Fibroblast of lung (primary cell): ENCODE data around the gene GZMH. TPM values are rescaled to one million over a fixed set of nuclear protein-coding genes. Genes with fewer than 3 reads are reported as not detected.
"Not testable (repeated sequence)": the region's sequence is repeated elsewhere in the genome, so short reads cannot be mapped to it uniquely, and the experiment has no call there.

Experiments used
- DNase-seq, 2 donors: peaks; one replicate each; pipeline versions ENCODE4 v3.0.0 to v3.0.0-alpha.2; 2010; ENCODE audit warnings: low read depth in 2 of 2
- H2AFZ ChIP-seq: 2 replicates; pipeline ENCODE4 v1.5.1; 2012; ENCODE audit warnings: low read length, control low read depth, inconsistent platforms
- H3K27ac ChIP-seq: 2 replicates; pipeline ENCODE4 v1.5.1; 2011; ENCODE audit warnings: low read length, control low read depth; ENCODE audit not compliant: insufficient read depth
- H3K27me3 ChIP-seq: 2 replicates; pipeline ENCODE4 v1.5.1; 2011; ENCODE audit warnings: mild to moderate bottlenecking, low read length; ENCODE audit not compliant: control insufficient read depth, insufficient read depth
- H3K36me3 ChIP-seq: 2 replicates; pipeline ENCODE4 v1.5.1; 2011; ENCODE audit warnings: low read length; ENCODE audit not compliant: control insufficient read depth, insufficient read depth
- H3K4me1 ChIP-seq: 2 replicates; pipeline ENCODE4 v1.5.1; 2011; ENCODE audit warnings: low read length; ENCODE audit not compliant: control insufficient read depth, insufficient read depth; ENCODE audit errors: extremely low read depth
- H3K4me2 ChIP-seq: 2 replicates; pipeline ENCODE4 v1.5.1; 2011; ENCODE audit warnings: low read length, control low read depth; ENCODE audit not compliant: insufficient read depth; ENCODE audit errors: extremely low read depth
- H3K4me3 ChIP-seq, 4 experiments: fragments of 200-600 bp in 1 of 4; sonication (generic) in 1 of 4; replicated peaks in 1 of 4; 2 replicates each; pipeline ENCODE4 v1.5.1; 2011 to 2016; ENCODE audit warnings: low read length in 4 of 4, low read depth in 3 of 4, mild to moderate bottlenecking in 3 of 4, control low read depth in 2 of 4, inconsistent platforms in 1 of 4, mixed read lengths in 1 of 4; ENCODE audit not compliant: insufficient read depth in 1 of 4; ENCODE audit errors: control extremely low read depth in 1 of 4
- H3K79me2 ChIP-seq: 2 replicates; pipeline ENCODE4 v1.5.1; 2012; ENCODE audit warnings: mild to moderate bottlenecking, low read length, inconsistent platforms; ENCODE audit not compliant: control insufficient read depth, insufficient read depth
- H3K9ac ChIP-seq: 2 replicates; pipeline ENCODE4 v1.5.1; 2011; ENCODE audit warnings: mild to moderate bottlenecking, low read length, control low read depth; ENCODE audit not compliant: insufficient read depth
- H3K9me3 ChIP-seq: 2 replicates; pipeline ENCODE4 v1.5.1; 2012; ENCODE audit warnings: low read depth, low read length; ENCODE audit not compliant: control insufficient read depth, insufficient read depth
- H4K20me1 ChIP-seq: 2 replicates; pipeline ENCODE4 v1.5.1; 2011; ENCODE audit warnings: low read length; ENCODE audit not compliant: control insufficient read depth, insufficient read depth; ENCODE audit errors: extremely low read depth
- CTCF ChIP-seq, 2 donors: IDR thresholded peaks in 1 of 2; conservative IDR thresholded peaks in 1 of 2; 1 replicate in 1 of 2; 2 replicates in 1 of 2; pipeline ENCODE4 v1.5.1; 2011 to 2012; ENCODE audit warnings: low read length in 2 of 2, control low read depth in 1 of 2, inconsistent platforms in 1 of 2, low read depth in 1 of 2, mild to moderate bottlenecking in 1 of 2
- EZH2 ChIP-seq: IDR thresholded peaks from 2 replicates; pipeline ENCODE4 v1.5.1; 2012; ENCODE audit warnings: low read length, control low read depth, mild to moderate bottlenecking; ENCODE audit errors: missing control alignments
- polyA plus RNA-seq, 2 donors: library from polyadenylated mRNA; depleted of rRNA in 1 of 2; stranded (reverse) in 1 of 2; unstranded in 1 of 2; fragments of >200 nt; gene quantifications; 2 replicates each; pipeline ENCODE4 v1.2.1, GENCODE V29; 2011 to 2012; ENCODE audit warnings: missing spikeins in 1 of 2
- total RNA-seq: library from RNA; depleted of rRNA; stranded (reverse); fragments of >200 nt; gene quantifications from 2 replicates; pipeline ENCODE4 v1.2.1, GENCODE V29; 2014

The GZMH gene
- total and polyA plus RNA-seq, 2 donors (not counting 1 experiment from before 2014, with no cell fraction given) = not detected

DNA sequence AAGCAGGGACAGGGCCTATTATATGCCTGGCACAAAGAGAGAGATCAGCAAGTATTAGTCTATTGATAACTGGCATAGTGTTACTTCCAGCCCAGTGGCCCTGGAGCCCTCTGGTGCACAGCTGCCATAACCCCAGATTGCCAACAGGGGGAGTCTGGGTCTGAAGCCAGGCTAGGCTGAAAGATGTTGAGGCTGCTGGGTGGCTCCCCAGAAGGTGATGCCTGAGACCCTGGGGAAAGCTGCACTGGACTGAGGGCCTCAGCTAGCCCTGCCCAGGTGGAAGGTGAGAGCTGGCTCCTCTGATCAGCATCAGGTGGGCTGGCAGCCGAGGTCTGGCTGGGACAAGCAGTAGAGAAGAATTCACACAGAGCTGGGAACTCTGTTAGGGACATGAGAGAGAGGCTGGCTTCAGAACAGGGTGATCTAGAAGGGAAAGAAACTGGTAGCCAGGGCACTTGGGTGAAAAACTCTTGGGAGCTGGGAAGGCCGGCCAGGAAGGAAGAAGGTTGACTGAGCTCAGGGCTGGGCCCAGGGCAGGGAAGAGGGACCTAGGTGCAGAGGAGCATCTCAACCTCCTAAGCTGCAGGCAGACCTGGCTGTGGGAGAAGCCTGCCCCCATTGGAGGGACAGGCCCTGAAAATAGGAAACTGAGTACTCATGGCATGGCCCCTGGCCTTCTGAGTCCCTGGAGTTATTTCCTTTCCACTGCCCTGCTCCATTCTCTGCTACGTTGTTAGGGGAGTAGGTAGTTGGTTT lies 3.9 kb downstream of the GZMH start:
- no peaks in the 10 kb centered on the region for H3K79me2 ChIP-seq
- no peak for DNase-seq
- H3K4me3 ChIP-seq = no peak overlapping the region
- no peak overlapping the region for H3K27ac ChIP-seq
- no peaks in the 10 kb centered on the region for H3K4me1 ChIP-seq
- H3K27me3 ChIP-seq = no peaks in the 10 kb centered on the region
- no peaks in the 10 kb centered on the region for H3K36me3 ChIP-seq
- no peak overlapping the region for H3K4me2 ChIP-seq
- H3K9me3 ChIP-seq = no peaks in the 10 kb centered on the region
- no peaks in the 10 kb centered on the region for H4K20me1 ChIP-seq
- TF ChIP-seq EZH2 = no peak
- peak; percentile 43 to 48 for TF ChIP-seq CTCF (conservative IDR thresholded peaks at IDR 0.05 in 1 of 2, IDR thresholded peaks at IDR 0.05 in 1 of 2; ENCODE audit: low read depth in 1 of 2, low read length in 2 of 2)
- H2AFZ ChIP-seq = no peak overlapping the region
- no peak overlapping the region for H3K9ac ChIP-seq

GRCh38 chr14:24597403-24597802 lies 12.1 kb downstream of the GZMH start:
- H3K4me2 ChIP-seq = no peak overlapping the region
- no peak overlapping the region for H3K27ac ChIP-seq
- TF ChIP-seq EZH2 (no peak), CTCF (conservative IDR thresholded peaks at IDR 0.05 in 1 of 2, IDR thresholded peaks at IDR 0.05 in 1 of 2; ENCODE audit: low read depth in 1 of 2, low read length in 2 of 2) (no peak)
- no peak overlapping the region for H2AFZ ChIP-seq
- H3K4me1 ChIP-seq = no peaks in the 10 kb centered on the region
- H3K79me2 ChIP-seq = no peaks in the 10 kb centered on the region
- H3K27me3 ChIP-seq = no peaks in the 10 kb centered on the region
- H3K36me3 ChIP-seq = no peaks in the 10 kb centered on the region
- no peak overlapping the region for H3K4me3 ChIP-seq
- H3K9me3 ChIP-seq = no peaks in the 10 kb centered on the region
- no peak for DNase-seq
- no peak overlapping the region for H3K9ac ChIP-seq
- no peaks in the 10 kb centered on the region for H4K20me1 ChIP-seq

- no peak overlapping the region for H2AFZ ChIP-seq
- no peak for DNase-seq
- no peaks in the 10 kb centered on the region for H3K27me3 ChIP-seq
- no peaks in the 10 kb centered on the region for H3K4me1 ChIP-seq
- H3K4me3 ChIP-seq = no peak overlapping the region
- H3K79me2 ChIP-seq = no peaks in the 10 kb centered on the region
- H4K20me1 ChIP-seq = no peaks in the 10 kb centered on the region
- no peak overlapping the region for H3K27ac ChIP-seq
- no peaks in the 10 kb centered on the region for H3K36me3 ChIP-seq
- no peak overlapping the region for H3K9ac ChIP-seq
- TF ChIP-seq CTCF (conservative IDR thresholded peaks at IDR 0.05 in 1 of 2, IDR thresholded peaks at IDR 0.05 in 1 of 2; ENCODE audit: low read depth in 1 of 2, low read length in 2 of 2) (no peak), EZH2 (no peak)
- H3K9me3 ChIP-seq = no peaks in the 10 kb centered on the region
- H3K4me2 ChIP-seq = no peak overlapping the region
Measured at GRCh38 chr14:24595073-24595808, 14.2 kb downstream of the GZMH start.

DNA sequence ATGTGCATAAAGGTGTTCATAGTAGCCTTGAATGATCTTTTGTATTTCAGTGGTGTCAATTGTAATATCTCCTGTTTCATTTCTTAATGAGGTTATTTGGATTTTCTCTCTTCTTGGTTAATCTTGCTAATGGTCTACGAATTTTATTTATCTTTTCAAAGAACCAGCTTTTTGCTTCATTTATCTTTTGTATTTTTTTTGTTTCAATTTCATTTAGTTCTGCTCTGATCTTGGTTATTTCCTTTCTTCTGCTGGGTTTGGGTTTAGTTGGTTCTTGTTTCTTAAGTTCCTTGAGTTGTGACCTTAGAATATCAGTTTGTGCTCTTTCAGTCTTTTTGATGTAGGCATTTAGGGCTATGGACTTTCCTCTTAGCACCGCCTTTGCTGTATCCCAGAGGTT lies 18.5 kb downstream of the GZMH start:
- not testable (repeated sequence) for H4K20me1 ChIP-seq, H3K79me2 ChIP-seq, H3K27me3 ChIP-seq, H3K36me3 ChIP-seq, H3K9ac ChIP-seq, H3K27ac ChIP-seq, H3K4me1 ChIP-seq, H3K4me3 ChIP-seq, DNase-seq, H3K4me2 ChIP-seq, H2AFZ ChIP-seq, H3K9me3 ChIP-seq
